Islet precursor cell (in vitro differentiated cells): Measurements from ENCODE around the gene PTGER4.
"Not testable (repeated sequence)": the region's sequence is repeated elsewhere in the genome, so short reads cannot be mapped to it uniquely, and the experiment has no call there.

Experiments
- DNase-seq: peaks from one replicate; pipeline ENCODE4 v3.0.0-alpha.2; 2018

PTGER4 gene

DNA sequence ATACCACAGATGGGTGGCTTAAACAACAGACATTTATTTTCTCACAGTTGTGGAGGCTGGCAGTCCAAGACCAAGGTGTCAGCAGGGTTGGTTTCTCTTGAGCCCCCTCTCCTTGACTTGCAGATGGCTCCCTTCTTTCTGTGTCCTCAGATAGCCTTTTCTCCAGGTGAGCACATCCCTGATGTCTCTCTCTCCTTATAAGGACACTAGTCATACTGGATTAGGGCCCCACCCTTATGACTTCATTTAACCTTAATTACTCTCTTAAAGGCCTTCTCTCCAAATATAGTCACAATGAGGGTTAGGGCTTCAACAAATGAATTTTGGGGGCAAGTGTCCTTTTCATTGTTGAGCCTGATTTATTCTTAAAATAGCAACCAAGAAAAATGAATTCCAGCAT, 14.7 kb downstream of the PTGER4 start:
- no peak for DNase-seq

DNA sequence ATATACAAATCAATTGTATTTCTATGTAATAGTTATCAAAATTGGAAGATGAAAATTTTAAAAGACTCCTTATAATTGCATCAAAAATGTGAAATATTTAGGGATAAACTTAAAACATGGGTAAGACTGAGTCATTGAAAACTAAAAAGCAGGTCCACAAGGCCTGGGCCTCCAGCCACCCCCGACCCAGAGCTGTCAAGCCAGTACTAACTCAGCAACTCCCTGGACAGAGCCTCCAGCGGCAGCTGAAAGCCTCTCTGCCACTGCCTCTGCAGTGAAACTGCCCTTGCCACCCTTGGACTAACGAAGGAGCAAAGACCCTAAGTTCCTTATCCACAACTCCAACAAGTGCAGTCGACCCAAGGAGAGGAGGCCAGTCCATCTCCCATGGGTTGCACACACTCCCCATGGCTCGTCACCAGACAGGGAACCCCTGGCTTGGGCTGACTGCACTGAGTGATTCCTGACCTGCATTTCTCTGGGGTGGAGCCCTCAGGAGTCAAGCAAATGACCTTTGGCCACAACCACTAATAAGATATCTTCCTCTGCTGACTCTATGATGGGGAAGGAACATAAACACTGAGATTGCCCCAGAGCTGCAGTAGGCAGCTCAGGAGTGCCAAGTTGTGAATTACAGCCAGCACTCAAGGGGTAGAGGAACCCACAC, 20.5 kb downstream of the PTGER4 start:
- DNase-seq = no peak

DNA sequence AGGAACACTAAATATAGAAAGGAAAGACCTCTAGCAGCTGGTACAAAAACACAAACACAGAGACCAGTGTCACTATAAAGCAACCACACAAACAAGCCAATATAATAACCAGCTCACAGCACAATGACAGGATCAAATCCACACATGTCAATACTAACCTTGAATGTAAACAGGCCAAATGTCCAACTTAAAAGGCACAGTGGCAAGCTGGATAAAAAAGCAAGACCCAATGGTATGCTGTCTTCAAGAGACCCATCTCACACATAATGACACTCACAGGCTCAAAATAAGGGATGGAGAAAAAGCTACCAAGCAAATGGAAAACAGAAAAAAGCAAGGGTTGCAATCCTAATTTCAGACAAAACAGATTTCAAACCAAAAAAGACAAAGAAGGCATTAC, 22.3 kb downstream of the PTGER4 start:
- not testable (repeated sequence) for DNase-seq

DNA sequence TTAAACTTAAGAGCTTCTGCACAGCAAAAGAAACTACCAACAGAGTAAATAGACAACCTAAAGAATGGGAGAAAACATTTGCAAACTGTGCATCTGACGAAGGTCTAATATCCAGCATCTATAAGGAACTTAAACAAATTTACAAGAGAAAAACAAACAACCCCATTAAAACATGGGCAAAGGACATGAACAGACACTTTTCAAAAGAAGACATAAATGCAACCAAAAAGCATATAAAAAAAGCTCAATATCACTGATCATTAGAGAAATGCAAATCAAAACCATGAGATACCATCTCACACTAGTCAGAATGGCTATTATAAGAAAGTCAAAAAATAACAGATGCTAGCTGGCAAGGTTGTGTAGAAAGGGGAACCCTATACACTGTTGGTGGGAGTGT, 25.8 kb downstream of the PTGER4 start:
- DNase-seq = not testable (repeated sequence)

DNA sequence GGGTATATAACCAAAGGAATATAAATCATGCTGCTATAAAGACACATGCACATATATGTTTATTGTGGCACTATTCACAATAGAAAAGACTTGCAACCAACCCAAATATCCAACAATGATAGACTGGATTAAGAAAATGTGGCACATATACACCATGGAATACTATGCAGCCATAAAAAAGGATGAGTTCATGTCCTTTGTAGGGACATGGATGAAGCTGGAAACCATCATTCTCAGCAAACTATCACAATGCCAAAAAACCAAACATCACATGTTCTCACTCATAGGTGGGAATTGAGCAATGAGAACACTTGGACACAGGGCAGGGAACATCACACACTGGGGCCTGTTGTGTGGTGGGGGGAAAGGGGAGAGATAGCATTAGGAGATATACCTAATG, 30.9 kb downstream of the PTGER4 start:
- not testable (repeated sequence) for DNase-seq

DNA sequence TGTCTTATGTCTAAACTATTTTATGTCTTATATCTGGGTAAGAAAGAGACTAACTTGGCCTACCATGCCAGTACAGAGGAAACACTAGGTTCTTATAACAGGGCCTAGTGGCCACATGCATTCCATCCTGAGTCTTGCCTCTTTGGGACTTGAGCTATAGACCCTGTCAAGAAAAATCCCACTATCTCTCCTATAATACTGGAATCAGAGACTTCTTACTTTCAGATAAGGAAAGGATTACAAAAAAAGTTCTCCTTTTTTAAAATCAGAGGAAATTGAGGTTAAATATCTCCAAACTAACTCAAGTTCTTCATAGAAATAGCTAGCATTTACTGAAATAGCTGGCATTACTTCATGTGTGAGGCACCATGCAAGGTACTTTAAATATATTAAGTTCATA, 34.3 kb downstream of the PTGER4 start:
- no peak for DNase-seq

DNA sequence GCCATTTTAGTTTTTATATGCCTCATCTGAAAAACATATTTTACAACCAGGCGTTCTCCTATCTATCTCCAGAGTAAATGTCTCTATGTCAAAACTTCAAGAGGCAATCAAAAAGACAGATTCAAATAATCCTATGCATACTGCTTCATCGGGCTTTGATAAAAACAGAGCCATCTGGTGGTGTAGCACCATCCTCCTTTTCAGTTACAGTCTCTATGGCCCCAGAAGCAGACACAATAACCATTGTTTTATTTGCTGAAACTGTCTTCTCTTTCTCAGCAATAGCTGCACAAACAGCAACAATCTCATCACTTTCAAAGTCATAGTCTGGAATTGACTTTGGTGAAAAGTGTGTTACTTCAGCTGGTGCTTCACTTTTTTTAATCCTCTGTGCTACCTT, 36.3 kb downstream of the PTGER4 start:
- no peak for DNase-seq

DNA sequence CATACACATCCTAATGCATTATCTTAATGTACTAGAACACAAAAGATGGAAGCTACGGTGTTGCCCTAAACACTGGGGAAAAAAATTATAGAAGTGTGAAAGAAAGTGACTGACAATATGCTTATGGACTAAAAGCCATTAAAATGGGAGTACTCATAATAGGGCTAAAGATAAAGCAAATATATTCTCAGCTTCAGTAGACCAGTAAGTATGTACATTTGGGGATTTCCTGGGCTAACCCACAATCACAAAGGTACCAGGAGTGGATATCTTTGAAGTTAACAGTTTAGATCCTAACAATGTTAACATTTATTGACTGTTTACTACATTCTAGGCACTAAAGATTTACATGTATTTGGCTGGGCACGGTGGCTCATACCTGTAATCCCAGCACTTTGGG, 36.9 kb downstream of the PTGER4 start:
- DNase-seq = no peak

DNA sequence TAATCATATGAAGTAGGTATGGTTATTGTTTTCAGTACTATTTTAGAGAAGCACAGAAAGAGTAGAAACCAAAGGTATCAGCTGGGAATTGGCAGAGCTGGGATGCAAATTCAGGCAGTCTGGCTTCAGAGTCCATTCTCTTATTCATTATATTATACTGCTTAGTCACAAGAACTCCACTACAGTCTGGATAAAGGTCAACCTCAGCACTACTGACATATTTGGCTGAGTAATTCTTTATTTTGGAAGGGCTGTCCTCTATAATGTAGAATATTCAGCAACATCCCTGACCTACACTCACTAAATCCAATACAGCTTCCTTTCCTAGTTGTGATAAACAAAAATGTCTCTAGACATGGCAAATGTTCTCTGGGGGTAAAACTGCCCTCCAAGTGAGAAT, 37.6 kb downstream of the PTGER4 start:
- DNase-seq = no peak

DNA sequence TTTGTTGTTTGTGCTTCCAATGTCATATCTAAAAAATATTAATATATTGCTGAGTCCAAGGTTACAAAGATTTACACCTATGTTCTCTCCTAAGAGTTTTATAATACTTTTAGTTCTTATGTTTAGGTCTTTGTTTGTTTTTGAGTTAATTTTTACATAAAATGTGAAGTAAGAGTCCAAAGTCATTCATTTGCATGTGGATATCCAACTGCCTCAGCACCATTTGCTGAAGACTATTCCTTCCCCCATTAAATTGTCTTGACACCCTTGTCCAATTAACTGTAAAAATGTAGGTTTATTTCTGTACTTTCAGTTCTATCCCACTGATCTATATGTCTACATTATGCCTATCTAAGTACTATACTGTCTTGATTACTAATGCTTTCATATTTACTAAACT, 40.4 kb downstream of the PTGER4 start:
- DNase-seq = no peak

DNA sequence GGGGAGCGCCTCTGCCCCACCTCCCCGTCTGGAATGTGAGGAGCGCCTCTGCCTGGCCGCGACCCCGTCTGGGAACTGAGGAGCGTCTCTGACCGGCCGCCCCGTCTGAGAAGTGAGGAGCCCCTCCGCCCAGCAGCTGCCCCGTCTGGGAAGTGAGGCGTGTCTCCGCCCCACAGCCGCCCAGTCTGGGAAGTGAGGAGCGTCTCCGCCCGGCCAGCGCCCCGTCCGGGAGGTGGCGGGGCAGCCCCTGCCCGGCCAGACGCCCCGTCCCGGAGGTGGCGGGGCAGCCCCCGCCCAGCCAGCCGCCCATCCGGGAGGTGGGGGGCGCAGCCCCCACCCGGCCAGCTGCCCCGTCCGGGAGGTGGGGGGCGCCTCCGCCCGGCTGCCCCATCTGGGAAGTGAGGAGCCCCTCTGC, 42.8 kb downstream of the PTGER4 start:
- DNase-seq = not testable (repeated sequence)

DNA sequence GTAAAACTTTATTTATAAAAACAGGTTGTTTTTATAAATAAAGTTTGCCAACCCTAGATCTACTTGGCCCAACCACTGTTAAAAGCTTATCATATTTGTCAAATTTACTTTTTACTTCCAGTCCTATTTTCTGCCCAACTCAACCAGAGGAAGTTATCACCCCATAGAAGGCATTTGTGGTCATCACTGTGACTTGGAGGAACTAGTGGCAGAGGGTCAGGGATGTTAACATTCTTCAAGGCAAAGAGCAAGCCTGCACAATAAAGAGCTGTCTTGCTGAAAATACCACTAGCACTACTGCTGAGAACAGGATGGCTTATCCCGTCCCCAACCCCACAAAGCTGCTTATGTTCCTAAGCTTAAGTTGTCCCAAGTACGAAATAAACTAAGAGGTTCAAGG, 53.7 kb downstream of the PTGER4 start:
- DNase-seq = no peak

DNA sequence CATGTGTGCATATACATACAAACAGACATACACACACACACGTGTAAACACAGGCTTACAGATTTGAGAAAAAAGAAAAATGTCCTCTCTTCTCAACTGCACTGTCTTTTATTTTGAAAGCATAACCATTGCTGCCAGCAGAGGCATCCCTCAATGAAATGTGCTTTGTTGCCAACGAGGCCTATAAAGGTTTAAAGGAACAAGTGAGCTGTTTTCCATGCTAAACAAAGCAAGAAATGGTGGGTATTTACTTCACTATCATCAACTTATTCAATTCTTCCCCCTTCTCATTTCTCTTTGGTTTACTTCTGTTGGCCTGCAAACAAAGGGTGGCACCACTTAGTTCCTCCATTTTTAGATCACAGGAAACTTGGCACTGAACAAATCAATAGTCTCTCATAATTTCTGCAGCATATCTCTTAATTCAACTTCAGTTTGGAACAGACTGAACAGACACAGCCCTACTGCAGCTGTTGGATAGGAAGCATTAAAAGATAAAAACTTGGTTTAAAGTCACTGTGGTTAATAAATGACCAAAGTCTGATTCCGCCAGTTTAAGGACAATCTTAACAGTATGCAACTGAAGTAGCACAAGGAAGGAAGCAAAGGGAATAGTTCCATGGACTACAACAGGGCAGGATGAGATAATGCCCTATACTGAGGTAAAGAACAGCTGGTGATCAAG, 54.3 kb downstream of the PTGER4 start:
- no peak for DNase-seq

DNA sequence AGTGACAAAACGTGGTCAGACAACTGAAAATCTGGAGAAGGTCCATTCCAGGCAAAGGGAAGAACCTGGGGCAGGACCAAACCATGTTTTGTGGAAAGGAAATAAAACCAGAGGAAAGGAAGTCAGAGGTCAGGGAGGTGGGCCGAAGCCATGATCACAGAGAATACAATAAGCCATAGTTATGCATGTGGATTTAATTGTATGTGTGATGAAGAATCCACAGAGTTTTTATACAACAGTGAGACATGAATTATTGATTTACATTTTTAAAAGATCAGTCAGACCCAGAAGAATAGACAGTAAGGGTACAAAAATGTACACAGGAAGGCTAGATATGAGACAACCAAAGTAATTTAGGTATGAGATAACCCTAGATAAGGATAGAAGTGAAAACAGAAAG, 55.3 kb downstream of the PTGER4 start:
- DNase-seq = no peak

DNA sequence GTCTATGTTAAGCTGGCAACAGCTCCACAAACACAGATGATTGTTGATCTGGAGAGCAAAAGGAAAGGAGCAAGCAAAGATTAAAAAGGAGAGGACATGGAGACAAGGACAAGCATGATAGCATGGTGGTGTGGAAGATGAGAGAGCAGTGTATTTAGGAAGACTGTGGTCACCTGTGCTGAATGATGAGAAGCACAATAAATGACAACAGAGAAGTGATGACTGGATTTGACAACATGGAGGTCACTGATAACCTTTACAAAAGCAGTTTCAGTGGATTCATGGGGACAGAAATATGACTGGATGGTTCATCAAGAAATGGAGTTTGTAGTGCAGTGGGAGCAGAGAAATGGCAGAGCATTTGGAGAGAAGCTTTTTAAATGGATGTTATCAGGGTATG, 55.9 kb downstream of the PTGER4 start:
- no peak for DNase-seq

DNA sequence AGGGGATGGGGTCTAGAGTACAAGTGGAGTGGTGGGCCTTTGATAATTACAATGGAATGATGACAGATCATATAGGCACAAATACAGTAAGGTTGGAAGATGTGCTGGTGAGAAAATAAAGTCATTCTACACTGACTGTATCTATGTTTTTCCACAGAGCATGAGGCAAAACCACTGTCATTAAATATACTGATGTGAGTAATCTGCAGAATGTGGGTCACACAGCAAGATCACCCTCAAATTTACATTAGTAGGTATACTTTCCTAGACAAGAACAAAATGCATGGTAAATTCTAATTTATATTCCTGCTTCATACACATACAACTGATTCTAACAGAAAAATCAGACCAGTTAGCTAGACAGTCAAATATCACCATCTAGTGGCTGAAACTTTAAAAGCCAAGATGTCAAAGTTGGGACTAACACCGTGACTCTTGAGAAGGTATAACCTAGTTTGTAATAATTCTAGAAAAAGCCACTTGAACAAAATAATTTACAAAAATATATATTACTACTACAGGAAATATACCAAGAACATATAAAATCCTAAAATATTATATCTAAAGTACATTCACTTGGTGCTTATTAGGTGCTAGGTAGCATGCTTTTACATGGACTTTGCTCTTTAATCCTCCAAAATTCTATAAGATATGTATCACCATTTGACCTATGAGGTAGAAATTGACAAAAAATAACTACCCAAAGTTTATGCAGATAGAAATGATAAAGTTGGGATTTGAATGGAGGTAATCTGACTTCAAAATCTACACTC, 56.6 kb downstream of the PTGER4 start:
- DNase-seq = no peak

DNA sequence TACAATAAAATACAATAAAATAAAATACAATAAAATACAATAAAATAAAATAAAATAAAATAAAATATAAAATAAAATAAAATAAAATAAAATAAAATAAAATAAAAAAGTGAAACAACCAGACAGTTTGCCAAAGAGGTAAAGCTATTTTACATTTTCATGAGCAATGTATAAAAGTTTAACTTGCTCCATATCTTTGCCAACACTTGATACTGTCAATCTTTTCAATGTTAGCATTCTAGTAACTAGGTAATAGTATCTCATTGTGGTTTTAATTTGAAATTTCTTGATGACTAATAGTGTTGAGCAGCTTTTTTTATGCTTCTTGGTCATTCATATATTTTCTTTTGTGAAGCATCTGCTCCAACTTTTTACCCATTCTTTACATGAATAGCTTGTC, 58.8 kb downstream of the PTGER4 start:
- DNase-seq = no peak
